Stimulated activated CD4-positive, alpha-beta T cell treated with anti-CD3 and anti-CD28 coated beads, Interleukin-2, amount 100 ng/mL, for 4 hours (primary cell): Measurements from ENCODE around the gene SLC22A25.
"Not testable (repeated sequence)": the region's sequence is repeated elsewhere in the genome, so short reads cannot be mapped to it uniquely, and the experiment has no call there.

Experiments used
- DNase-seq: peaks from one replicate; pipeline ENCODE4 v3.0.0-alpha.2; 2020; ENCODE audit warnings: low read depth

SLC22A25 gene

GRCh38 chr11:63243533-63243932 lies at the start of gene SLC22A25:
Gene SLC22A25, minus strand, starts transcription at chr11:63243599. Its CDS starts 13,947 bp downstream, at chr11:63229652.
- no peak for DNase-seq

- no peak for DNase-seq
These were observed 46.9 kb upstream of the SLC22A25 start for GRCh38 chr11:63290285-63290684.

- DNase-seq, result no peak
These were observed 46.3 kb upstream of the SLC22A25 start for GRCh38 chr11:63289658-63290057.

GRCh38 chr11:63282579-63282978 lies 39.2 kb upstream of the SLC22A25 start:
- no peak for DNase-seq

- no peak for DNase-seq
These were observed 37.5 kb upstream of the SLC22A25 start for GRCh38 chr11:63280920-63281319.

GRCh38 chr11:63277345-63277943 lies 34.0 kb upstream of the SLC22A25 start:
- DNase-seq, result no peak

- no peak for DNase-seq
These were observed 31.4 kb upstream of the SLC22A25 start for GRCh38 chr11:63274776-63275175.

- no peak for DNase-seq
These were observed 30.3 kb upstream of the SLC22A25 start for GRCh38 chr11:63273685-63274084.

- no peak for DNase-seq
These were observed 19.1 kb upstream of the SLC22A25 start for GRCh38 chr11:63262547-63262946.

- DNase-seq, result no peak
These were observed 7.9 kb upstream of the SLC22A25 start for GRCh38 chr11:63251312-63251711.

GRCh38 chr11:63250162-63251050 lies 7.0 kb upstream of the SLC22A25 start:
- DNase-seq, result no peak

- DNase-seq, result no peak
These were observed 5.6 kb upstream of the SLC22A25 start for GRCh38 chr11:63248966-63249365.

- DNase-seq, result not testable (repeated sequence)
These were observed 4.0 kb upstream of the SLC22A25 start for GRCh38 chr11:63247237-63248002.

GRCh38 chr11:63246045-63246444 lies 2.6 kb upstream of the SLC22A25 start:
- DNase-seq, result no peak

GRCh38 chr11:63244862-63245261 lies 1.5 kb upstream of the SLC22A25 start:
- DNase-seq, result no peak

- DNase-seq, result no peak
These were observed 1.2 kb downstream of the SLC22A25 start for GRCh38 chr11:63242089-63242781.

- no peak for DNase-seq
These were observed 2.5 kb downstream of the SLC22A25 start for GRCh38 chr11:63240791-63241379.

- no peak for DNase-seq
These were observed 3.3 kb downstream of the SLC22A25 start for GRCh38 chr11:63240098-63240497.

GRCh38 chr11:63239254-63239653 lies 4.1 kb downstream of the SLC22A25 start:
- no peak for DNase-seq

GRCh38 chr11:63237413-63237812 lies 6.0 kb downstream of the SLC22A25 start:
- DNase-seq, result no peak
